GM12865 (cell line): ENCODE results near the gene LAMB4.

Experiments used
- DNase-seq: peaks from one replicate; pipeline ENCODE4 v3.0.0; 2010; ENCODE audit warnings: low read depth
- H3K4me3 ChIP-seq: 2 replicates; pipeline ENCODE4 v1.5.1; 2011; ENCODE audit warnings: mild to moderate bottlenecking, low read depth, low read length, control low read depth
- CTCF ChIP-seq: IDR thresholded peaks from 2 replicates; pipeline ENCODE4 v1.5.1; 2011; ENCODE audit warnings: low read length, control low read depth, low read depth, inconsistent platforms; ENCODE audit not compliant: insufficient read depth; ENCODE audit errors: missing control alignments

Gene LAMB4

GRCh38 chr7:108014215-108014614 is 115.9 kb downstream of the LAMB4 start:
- TF ChIP-seq CTCF: no peak
- no peak overlapping the region for H3K4me3 ChIP-seq
- no peak for DNase-seq

DNA sequence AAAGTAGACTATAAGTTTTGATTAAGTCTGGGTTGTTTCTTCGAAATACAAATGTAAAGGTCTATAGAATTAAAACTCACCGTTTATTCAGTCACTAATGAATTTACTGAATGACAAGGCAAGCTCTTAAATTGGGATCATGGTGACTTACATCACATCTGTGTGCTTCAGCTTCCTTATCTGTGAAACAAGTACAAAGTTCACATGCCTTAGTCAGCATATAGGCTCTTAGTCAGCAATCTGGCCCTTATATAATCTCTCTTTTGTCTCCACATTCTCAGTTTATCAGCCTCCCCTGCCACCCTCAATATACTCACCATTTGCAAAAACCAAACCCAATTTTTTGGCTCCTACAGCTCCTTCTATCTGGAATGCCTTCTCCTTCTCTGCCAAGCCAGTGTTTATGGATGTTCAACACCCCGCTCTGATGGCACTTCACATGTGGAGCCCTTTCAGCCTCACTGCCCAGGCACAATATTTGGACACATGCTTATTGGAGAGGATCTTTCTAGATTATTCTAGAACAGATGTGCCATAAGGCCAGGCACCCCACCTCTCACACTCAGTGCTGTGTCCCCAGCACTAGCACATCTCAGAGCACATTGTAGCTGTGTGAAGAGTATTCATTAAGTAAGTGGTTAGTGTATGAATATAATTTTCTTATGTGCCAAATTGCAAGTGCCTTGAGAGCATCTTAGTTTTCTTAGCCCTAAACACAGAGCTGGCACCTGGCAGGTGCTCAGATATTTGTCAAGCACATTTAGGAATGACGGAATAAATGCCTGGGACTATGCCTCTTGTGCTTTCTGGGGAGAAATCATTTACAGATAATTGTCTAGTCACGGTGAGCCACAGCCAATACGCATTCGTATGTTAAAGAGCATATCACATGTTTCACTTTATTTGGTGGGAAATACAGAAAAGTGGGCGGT is 117.4 kb downstream of the LAMB4 start:
- TF ChIP-seq CTCF: no peak
- no peak for DNase-seq
- H3K4me3 ChIP-seq: no peak overlapping the region

GRCh38 chr7:108010377-108010776 is 119.8 kb downstream of the LAMB4 start:
- TF ChIP-seq CTCF: no peak
- no peak overlapping the region for H3K4me3 ChIP-seq
- no peak for DNase-seq

GRCh38 chr7:108009873-108010272 is 120.3 kb downstream of the LAMB4 start:
- DNase-seq: no peak
- TF ChIP-seq CTCF: no peak
- no peak overlapping the region for H3K4me3 ChIP-seq

DNA sequence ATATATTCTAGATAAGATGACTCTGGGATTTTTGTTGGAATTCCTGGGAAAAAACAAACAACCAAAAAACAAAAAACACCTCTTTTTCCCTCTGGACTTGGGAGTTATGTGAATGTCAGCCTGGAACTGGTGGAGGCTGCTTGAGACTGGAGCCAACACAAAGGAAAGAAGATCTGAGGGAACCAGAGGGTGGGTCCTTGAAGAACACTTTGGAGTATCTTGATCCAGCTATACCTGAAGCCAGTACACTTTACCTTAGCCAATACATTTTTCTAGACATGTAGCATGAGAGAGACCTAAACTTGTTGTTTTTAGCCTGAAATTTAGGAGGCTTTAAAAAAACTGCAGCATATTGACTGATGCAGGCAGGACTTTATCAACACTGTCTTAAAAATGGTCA is 121.3 kb downstream of the LAMB4 start:
- no peak for TF ChIP-seq CTCF
- H3K4me3 ChIP-seq: no peak overlapping the region

GRCh38 chr7:108008240-108008639 is 121.9 kb downstream of the LAMB4 start:
- no peak overlapping the region for H3K4me3 ChIP-seq
- TF ChIP-seq CTCF: no peak
- no peak for DNase-seq

More for the DNA sequence above, 121.3 kb downstream of the LAMB4 start:
- no peak for DNase-seq
